ENCODE results near the gene ASF1B. TPM values are rescaled to one million over a fixed set of nuclear protein-coding genes. Genes with fewer than 3 reads are reported as not detected.

ASF1B gene
- total and polyA plus RNA-seq, 2 donors from 2014 or later: 0.49 to 1.8 TPM

DNA sequence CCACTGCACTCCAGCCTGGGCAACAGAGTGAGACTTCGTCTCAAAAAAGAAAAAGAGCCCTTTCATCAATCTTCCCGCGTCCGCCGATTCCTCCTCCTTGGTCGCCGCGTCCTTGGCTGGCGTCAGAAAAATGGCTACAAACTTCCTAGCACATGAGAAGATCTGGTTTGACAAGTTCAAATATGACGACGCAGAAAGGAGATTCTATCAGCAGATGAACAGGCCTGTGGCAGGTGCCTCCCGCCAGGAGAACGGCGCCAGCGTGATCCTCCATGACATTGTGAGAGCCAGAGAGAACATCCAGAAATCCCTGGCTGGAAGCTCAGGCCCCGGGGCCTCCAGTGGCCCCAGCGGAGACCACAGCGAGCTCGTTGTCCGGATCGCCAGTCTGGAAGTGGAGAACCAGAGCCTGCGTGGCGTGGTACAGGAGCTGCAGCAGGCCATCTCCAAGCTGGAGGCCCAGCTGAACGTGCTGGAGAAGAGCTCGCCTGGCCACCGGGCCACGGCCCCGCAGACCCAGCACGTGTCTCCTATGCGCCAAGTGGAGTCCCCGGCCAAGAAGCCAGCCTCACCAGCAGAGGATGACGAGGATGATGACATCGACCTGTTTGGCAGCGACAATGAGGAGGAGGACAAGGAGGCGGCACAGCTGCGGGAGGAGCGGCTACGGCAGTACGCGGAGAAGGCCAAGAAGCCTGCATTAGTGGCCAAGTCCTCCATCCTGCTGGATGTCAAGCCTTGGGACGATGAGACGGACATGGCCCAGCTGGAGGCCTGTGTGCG lies 65.9 kb downstream of the ASF1B start:
- TF ChIP-seq CTCF (IDR thresholded peaks at IDR 0.05; ENCODE audit: borderline replicate concordance, extremely low read depth, insufficient read depth): no peak
- Histone ChIP-seq H3K27ac (ENCODE audit: low read depth in 2 of 2, low read length in 2 of 2) (no peak overlapping the region), H3K27me3 (ENCODE audit: control insufficient read depth, insufficient read depth, low read length) (no peaks in the 10 kb centered on the region), H3K4me1 (ENCODE audit: control insufficient read depth in 2 of 3, insufficient read depth in 2 of 3, low read depth in 1 of 3, low read length in 3 of 3) (peaks cover 0 to 14% (median 2%) of the 10 kb centered on the region in 3 donors), H3K4me3 (ENCODE audit: low read length in 3 of 3) (no peak overlapping the region), H3K9me3 (ENCODE audit: control insufficient read depth in 2 of 3, insufficient read depth in 1 of 3, low read length in 3 of 3) (no peaks in the 10 kb centered on the region), H3K9ac (ENCODE audit: low read length in 3 of 3) (no peak overlapping the region), H3K36me3 (ENCODE audit: control insufficient read depth in 2 of 3, insufficient read depth in 3 of 3, low read length in 3 of 3) (no peaks in the 10 kb centered on the region)
- DNase-seq: peak in 1 of 5 donors; percentile 56
- no peak for FAIRE-seq
- intact Hi-C loops (cut with DNase I): no loop called here

Other genes starting within 250 kb of the ASF1B start
- gene BRME1, start 230.5 kb downstream of the ASF1B start, total RNA-seq: 1.8 TPM
- 1.5 TPM for gene BRME1, start 230.5 kb downstream of the ASF1B start, polyA plus RNA-seq (ENCODE audit: insufficient read depth, low read depth, low replicate concordance)
- gene CC2D1A, start 230.4 kb downstream of the ASF1B start, total RNA-seq: 36.9 TPM
- gene CC2D1A, start 230.4 kb downstream of the ASF1B start, polyA plus RNA-seq (ENCODE audit: insufficient read depth, low read depth, low replicate concordance): 28.8 TPM
- gene PODNL1, start 198.2 kb downstream of the ASF1B start, total RNA-seq: 3.0 TPM
- gene PODNL1, start 198.2 kb downstream of the ASF1B start, polyA plus RNA-seq (ENCODE audit: insufficient read depth, low read depth, low replicate concordance): not detected
- 35.5 TPM for gene DCAF15, start 184.1 kb downstream of the ASF1B start, total RNA-seq
- 21.9 TPM for gene DCAF15, start 184.1 kb downstream of the ASF1B start, polyA plus RNA-seq (ENCODE audit: insufficient read depth, low read depth, low replicate concordance)
- gene RFX1, start 130.3 kb downstream of the ASF1B start, total RNA-seq: 17.9 TPM
- gene RFX1, start 130.3 kb downstream of the ASF1B start, polyA plus RNA-seq (ENCODE audit: insufficient read depth, low read depth, low replicate concordance): 5.2 TPM
- not detected for gene RLN3, start 108.4 kb downstream of the ASF1B start, total RNA-seq
- gene RLN3, start 108.4 kb downstream of the ASF1B start, polyA plus RNA-seq (ENCODE audit: insufficient read depth, low read depth, low replicate concordance): not detected
- gene IL27RA, start 104.8 kb downstream of the ASF1B start, total RNA-seq: 14.1 TPM
- gene IL27RA, start 104.8 kb downstream of the ASF1B start, polyA plus RNA-seq (ENCODE audit: insufficient read depth, low read depth, low replicate concordance): 3.1 TPM
- 19.4 TPM for gene PALM3, start 74.5 kb downstream of the ASF1B start, total RNA-seq
- 45.8 TPM for gene PALM3, start 74.5 kb downstream of the ASF1B start, polyA plus RNA-seq (ENCODE audit: insufficient read depth, low read depth, low replicate concordance)
- 8.7 TPM for gene MISP3, start 63.8 kb downstream of the ASF1B start, total RNA-seq
- gene MISP3, start 63.8 kb downstream of the ASF1B start, polyA plus RNA-seq (ENCODE audit: insufficient read depth, low read depth, low replicate concordance): 32.0 TPM
- not detected for gene C19orf67, start 50.8 kb downstream of the ASF1B start, total RNA-seq
- gene C19orf67, start 50.8 kb downstream of the ASF1B start, polyA plus RNA-seq (ENCODE audit: insufficient read depth, low read depth, low replicate concordance): not detected
- 28.3 TPM for gene SAMD1, start 45.8 kb downstream of the ASF1B start, total RNA-seq
- 23.3 TPM for gene SAMD1, start 45.8 kb downstream of the ASF1B start, polyA plus RNA-seq (ENCODE audit: insufficient read depth, low read depth, low replicate concordance)
- 92.3 TPM for gene PRKACA, start 18.8 kb downstream of the ASF1B start, total RNA-seq
- gene PRKACA, start 18.8 kb downstream of the ASF1B start, polyA plus RNA-seq (ENCODE audit: insufficient read depth, low read depth, low replicate concordance): 51.4 TPM
- 30.2 TPM for gene ADGRL1, start 69.6 kb upstream of the ASF1B start, total RNA-seq
- gene ADGRL1, start 69.6 kb upstream of the ASF1B start, polyA plus RNA-seq (ENCODE audit: insufficient read depth, low read depth, low replicate concordance): 6.3 TPM
- gene ADGRE5, start 244.9 kb upstream of the ASF1B start, total RNA-seq: 100 TPM
- gene ADGRE5, start 244.9 kb upstream of the ASF1B start, polyA plus RNA-seq (ENCODE audit: insufficient read depth, low read depth, low replicate concordance): 16.0 TPM

Data from kidney (tissue), 14 donors.